HCT116 (cell line): ENCODE results near the gene TLCD2. TPM values are rescaled to one million over a fixed set of nuclear protein-coding genes. Genes with fewer than 3 reads are reported as not detected.

Experiments used
- ATAC-seq: fragments of 200-7000 bp; cut with Tn5 transposase; 2 replicates; pipeline ENCODE4 v1.9.1; 2020; ENCODE audit warnings: mild to moderate bottlenecking, moderate library complexity
- BruUV-seq: library from RNA; stranded (reverse); fragments of 400-500 nt; replicated peaks from 2 replicates; lab custom pipeline; 2021; lab: Mats Ljungman, UMichigan
- CTCF ChIA-PET: fragments of 300-600 bp; sonication (Branson Sonifier 250); formaldehyde crosslinking; loops from one replicate; lab custom pipeline; 2021; ENCODE audit warnings: antibody characterized with exemption; lab: Charles Lee
- POLR2A ChIA-PET: fragments of 300-600, 350-600 bp; sonication (Branson Sonifier 250); formaldehyde crosslinking; loops from one replicate; lab custom pipeline; 2021; ENCODE audit warnings: antibody characterized with exemption; lab: Charles Lee
- RAD21 ChIA-PET, 2 experiments: fragments of 300-600 bp; sonication (Branson Sonifier 250); formaldehyde crosslinking; loops; one replicate each; lab custom pipeline; 2023; ENCODE audit warnings: low total read pairs in 2 of 2; ENCODE audit not compliant: uncharacterized antibody in 2 of 2, unreplicated experiment in 2 of 2, low non-redundant PET in 1 of 2; lab: Charles Lee
- DNase-seq: peaks from one replicate; pipeline ENCODE4 v3.0.0-alpha.2; 2010; ENCODE audit warnings: low read depth, low spot score
- H2AFZ ChIP-seq: fragments of 200-600 bp; shearing (Covaris generic), sonication (generic); 2 replicates; pipeline ENCODE4 v1.6.1; 2017; ENCODE audit warnings: low read depth, mixed run types, mixed read lengths, antibody characterized with exemption, low read length; ENCODE audit not compliant: poor library complexity, severe bottlenecking
- H3K27ac ChIP-seq: 2 replicates; pipeline ENCODE4 v1.5.1; 2012; ENCODE audit warnings: low read depth, low read length
- H3K27me3 ChIP-seq: fragments of 200-600 bp; sonication (generic); 2 replicates; pipeline ENCODE4 v1.6.1; 2016; ENCODE audit warnings: mixed run types, low read length, mixed read lengths; ENCODE audit not compliant: insufficient read depth
- H3K36me3 ChIP-seq, 2 experiments: fragments of 200-500 bp in 1 of 2; fragments of 200-600 bp in 1 of 2; sonication (Bioruptor generic) in 1 of 2; sonication (generic) in 1 of 2; 2 replicates each; pipeline versions ENCODE4 v1.5.1 to v1.6.1; 2014 to 2016; ENCODE audit warnings: low read length in 2 of 2, inconsistent platforms in 1 of 2, mixed read lengths in 1 of 2, mixed run types in 1 of 2; ENCODE audit not compliant: insufficient read depth in 2 of 2, control insufficient read depth in 1 of 2
- H3K4me1 ChIP-seq, 2 experiments: fragments of 200-600 bp in 1 of 2; sonication (generic) in 1 of 2; 2 replicates each; pipeline versions ENCODE4 v1.5.1 to v1.6.1; 2012 to 2017; ENCODE audit warnings: low read length in 2 of 2, inconsistent platforms in 1 of 2, mild to moderate bottlenecking in 1 of 2, mixed read lengths in 1 of 2, mixed run types in 1 of 2, moderate library complexity in 1 of 2; ENCODE audit not compliant: insufficient read depth in 2 of 2, control insufficient read depth in 1 of 2
- H3K4me2 ChIP-seq: fragments of 200-600 bp; sonication (generic); 2 replicates; pipeline ENCODE4 v1.6.1; 2017; ENCODE audit warnings: mixed run types, low read length, mixed read lengths
- H3K4me3 ChIP-seq, 2 experiments: fragments of 200-600 bp in 1 of 2; sonication (generic) in 1 of 2; replicated peaks in 1 of 2; 2 replicates each; pipeline ENCODE4 v1.5.1; 2011 to 2016; ENCODE audit warnings: low read length in 2 of 2, control low read depth in 1 of 2, low read depth in 1 of 2, mild to moderate bottlenecking in 1 of 2, mixed read lengths in 1 of 2, mixed run types in 1 of 2
- H3K79me2 ChIP-seq: fragments of 200-600 bp; sonication (generic); 2 replicates; pipeline ENCODE4 v1.6.1; 2017; ENCODE audit warnings: mild to moderate bottlenecking, mixed run types, low read length, moderate library complexity, mixed read lengths; ENCODE audit not compliant: insufficient read depth
- H3K9ac ChIP-seq: fragments of 200-600 bp; sonication (generic); 2 replicates; pipeline ENCODE4 v1.6.1; 2016; ENCODE audit warnings: low read length, mixed read lengths
- H3K9me2 ChIP-seq: fragments of 200-600 bp; sonication (generic), shearing (Covaris generic); 2 replicates; pipeline ENCODE4 v1.6.1; 2017; ENCODE audit warnings: mixed run types, mild to moderate bottlenecking, moderate library complexity; ENCODE audit not compliant: insufficient read depth
- H3K9me3 ChIP-seq, 2 experiments: fragments of 200-500 bp in 1 of 2; fragments of 200-600 bp in 1 of 2; sonication (Bioruptor generic) in 1 of 2; sonication (generic) in 1 of 2; 2 replicates each; pipeline ENCODE4 v1.6.1; 2014 to 2017; ENCODE audit warnings: low read length in 2 of 2, mixed read lengths in 2 of 2, inconsistent platforms in 1 of 2, low read depth in 1 of 2, mild to moderate bottlenecking in 1 of 2, mixed run types in 1 of 2, moderate library complexity in 1 of 2; ENCODE audit not compliant: control insufficient read depth in 1 of 2, insufficient read depth in 1 of 2
- H4K20me1 ChIP-seq: fragments of 200-600 bp; sonication (generic), shearing (Covaris generic); 2 replicates; pipeline ENCODE4 v1.6.1; 2017; ENCODE audit warnings: mixed run types, mild to moderate bottlenecking, moderate library complexity; ENCODE audit not compliant: insufficient read depth
- CBX3 ChIP-seq: IDR thresholded peaks from 2 replicates; pipeline ENCODE4 v1.6.1; 2012; ENCODE audit warnings: low read depth
- CEBPB ChIP-seq: IDR thresholded peaks from 2 replicates; pipeline ENCODE4 v1.6.1; 2012; ENCODE audit warnings: low read depth
- ELF1 ChIP-seq: IDR thresholded peaks from 2 replicates; pipeline ENCODE4 v1.6.1; 2012; ENCODE audit warnings: low read depth, borderline replicate concordance
- EZH2 ChIP-seq: fragments of 200-600 bp; sonication (generic); IDR thresholded peaks from 2 replicates; pipeline ENCODE4 v1.6.1; 2017; ENCODE audit warnings: antibody characterized with exemption, mixed run types
- FOSL1 ChIP-seq: IDR thresholded peaks from 2 replicates; pipeline ENCODE4 v1.6.1; 2012; ENCODE audit warnings: low read depth
- JUND ChIP-seq: IDR thresholded peaks from 2 replicates; pipeline ENCODE4 v1.6.1; 2012
- POLR2A ChIP-seq: IDR thresholded peaks from 2 replicates; pipeline ENCODE4 v1.7.0; 2011; ENCODE audit warnings: borderline replicate concordance; ENCODE audit not compliant: insufficient read depth, insufficient read length; ENCODE audit errors: extremely low read depth
- RAD21 ChIP-seq: IDR thresholded peaks from 2 replicates; pipeline ENCODE4 v1.6.1; 2012; ENCODE audit warnings: low read depth, mild to moderate bottlenecking
- SIN3A ChIP-seq: IDR thresholded peaks from 2 replicates; pipeline ENCODE4 v1.6.1; 2012; ENCODE audit warnings: low read depth
- TCF7L2 ChIP-seq: IDR thresholded peaks from 2 replicates; pipeline ENCODE4 v1.7.0; 2011; ENCODE audit warnings: borderline replicate concordance, inconsistent platforms; ENCODE audit not compliant: insufficient read depth, insufficient read length; ENCODE audit errors: extremely low read depth
- YY1 ChIP-seq: IDR thresholded peaks from 2 replicates; pipeline ENCODE4 v1.6.1; 2011; ENCODE audit warnings: low read length, low read depth, moderate library complexity, mild to moderate bottlenecking; ENCODE audit not compliant: insufficient replicate concordance; ENCODE audit errors: extremely low read depth
- intact Hi-C: fragments of 100-400 bp; cut with micrococcal nuclease; formaldehyde crosslinking; loops from 2 replicates; pipeline ENCODE4 v1.10.0; 2022
- total RNA-seq: library from RNA; stranded (reverse); gene quantifications from one replicate; pipeline ENCODE4 v1.2.1, GENCODE V29; 2021; ENCODE audit not compliant: unreplicated experiment
- TF ChIP-seq, protein P1 (sequence below), 3 experiments: fragments of 200-600 bp in 1 of 3; sonication (generic) in 1 of 3; IDR thresholded peaks in 2 of 3; conservative IDR thresholded peaks in 1 of 3; 2 replicates each; pipeline ENCODE4 v1.5.1; 2012 to 2017; ENCODE audit warnings: low read depth in 2 of 3, low read length in 2 of 3, antibody characterized with exemption in 1 of 3, borderline replicate concordance in 1 of 3, control low read depth in 1 of 3, mild to moderate bottlenecking in 1 of 3, mixed read lengths in 1 of 3, mixed run types in 1 of 3, moderate library complexity in 1 of 3; ENCODE audit not compliant: insufficient read depth in 1 of 3
- TF ChIP-seq, protein P2 (sequence below): IDR thresholded peaks from 2 replicates; pipeline ENCODE4 v1.6.1; 2012
- TF ChIP-seq, protein P3 (sequence below): IDR thresholded peaks from 2 replicates; pipeline ENCODE4 v1.6.1; 2012
- TF ChIP-seq, protein P4 (sequence below): IDR thresholded peaks from 2 replicates; pipeline ENCODE4 v1.6.1; 2012; ENCODE audit warnings: low read depth

The TLCD2 gene
- total RNA-seq, 1 experiment from 2014 or later, result 1.8 TPM

DNA sequence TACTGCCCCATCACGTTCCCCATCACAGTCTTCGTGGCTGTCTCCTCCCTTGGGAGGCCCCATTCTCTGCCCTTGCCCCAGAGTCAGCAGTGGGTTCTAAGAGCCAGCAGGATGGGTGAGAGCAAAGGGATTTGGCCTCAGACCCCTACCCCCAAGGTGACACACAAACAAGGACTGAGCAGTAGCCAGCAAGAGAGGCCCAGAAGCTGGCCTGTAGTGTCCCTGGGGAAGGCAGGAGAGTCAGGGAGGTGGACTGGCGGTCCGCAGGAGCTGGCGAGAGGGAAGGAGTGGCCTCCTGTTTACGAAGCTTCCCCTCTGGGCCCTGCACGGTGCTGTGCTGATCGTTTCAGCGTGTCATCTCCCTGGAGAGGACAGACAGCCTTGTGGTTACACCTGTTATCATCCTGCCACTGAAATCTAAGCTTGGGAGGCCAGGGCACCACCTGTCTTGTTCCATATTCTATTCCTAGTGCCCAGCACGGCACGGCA, 22.7 kb upstream of the TLCD2 start:
- Histone ChIP-seq H3K36me3 (no peaks in the 10 kb centered on the region), H3K4me3 (no peak overlapping the region), H2AFZ (no peak overlapping the region), H3K27me3 (no peaks in the 10 kb centered on the region), H3K9me3 (no peaks in the 10 kb centered on the region), H4K20me1 (no peaks in the 10 kb centered on the region), H3K79me2 (no peaks in the 10 kb centered on the region), H3K27ac (no peak overlapping the region), H3K4me2 (no peak overlapping the region), H3K9ac (no peak overlapping the region), H3K4me1 (peaks cover 0 to 11% of the 10 kb centered on the region in 2 experiments; a peak in 2 of 4 replicates), H3K9me2 (no peaks in the 10 kb centered on the region)
- ATAC-seq (no peak), DNase-seq (no peak)
- RAD21 ChIA-PET, result no interaction called here
- TF ChIP-seq JUND, result no peak
- POLR2A ChIA-PET, result no interaction called here
- intact Hi-C loops, result no loop called here
- no TSS peak for BruUV-seq
- CTCF ChIA-PET, result no interaction called here

DNA sequence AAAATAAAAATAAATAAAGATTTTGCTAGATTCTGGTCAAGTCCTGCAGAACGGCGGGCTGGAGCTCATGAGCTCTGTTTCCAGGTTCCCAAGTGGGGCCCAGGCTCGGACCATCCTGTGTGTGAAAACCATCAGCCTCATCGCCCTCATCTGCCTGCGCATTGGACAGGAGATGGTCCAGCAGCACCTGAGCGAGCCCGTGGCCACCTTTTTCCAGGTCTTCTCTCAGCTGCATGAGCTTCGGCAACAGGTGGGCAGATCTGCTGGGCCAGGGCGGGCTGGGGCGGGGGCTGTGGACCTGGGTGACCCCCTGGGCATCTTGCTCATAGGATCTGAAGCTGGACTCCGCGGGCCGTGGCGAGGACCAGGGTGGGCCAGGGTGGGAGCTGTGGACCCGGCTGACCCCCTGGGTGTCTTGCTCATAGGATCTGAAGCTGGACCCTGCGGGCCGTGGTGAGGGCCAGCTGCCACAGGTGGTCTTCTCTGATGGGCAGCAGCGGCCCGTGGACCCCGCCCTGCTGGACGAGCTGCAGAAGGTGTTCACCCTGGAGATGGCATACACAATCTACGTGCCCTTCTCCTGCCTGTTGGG, 22.2 kb upstream of the TLCD2 start:
- Histone ChIP-seq H3K4me3 (no peak overlapping the region), H4K20me1 (no peaks in the 10 kb centered on the region), H3K9me2 (no peaks in the 10 kb centered on the region), H3K79me2 (no peaks in the 10 kb centered on the region; the same call in 1 of the 2 replicates), H3K4me1 (peaks cover 0 to 11% of the 10 kb centered on the region in 2 experiments; a peak in 2 of 4 replicates), H2AFZ (no peak overlapping the region), H3K27ac (no peak overlapping the region), H3K27me3 (no peaks in the 10 kb centered on the region), H3K9ac (no peak overlapping the region), H3K36me3 (no peaks in the 10 kb centered on the region), H3K4me2 (no peak overlapping the region), H3K9me3 (no peaks in the 10 kb centered on the region)
- RAD21 ChIA-PET, result no interaction called here
- no peak for ATAC-seq
- intact Hi-C loops, result no loop called here
- POLR2A ChIA-PET, result no interaction called here
- CTCF ChIA-PET, result no interaction called here
- no TSS peak for BruUV-seq
- DNase-seq, result no peak
- TF ChIP-seq POLR2A (no peak), JUND (no peak), ELF1 (no peak), SIN3A (no peak), CBX3 (no peak), YY1 (no peak), EZH2 (no peak), FOSL1 (no peak), CEBPB (no peak), TCF7L2 (no peak), RAD21 (no peak)
- TF ChIP-seq, protein P1, sequence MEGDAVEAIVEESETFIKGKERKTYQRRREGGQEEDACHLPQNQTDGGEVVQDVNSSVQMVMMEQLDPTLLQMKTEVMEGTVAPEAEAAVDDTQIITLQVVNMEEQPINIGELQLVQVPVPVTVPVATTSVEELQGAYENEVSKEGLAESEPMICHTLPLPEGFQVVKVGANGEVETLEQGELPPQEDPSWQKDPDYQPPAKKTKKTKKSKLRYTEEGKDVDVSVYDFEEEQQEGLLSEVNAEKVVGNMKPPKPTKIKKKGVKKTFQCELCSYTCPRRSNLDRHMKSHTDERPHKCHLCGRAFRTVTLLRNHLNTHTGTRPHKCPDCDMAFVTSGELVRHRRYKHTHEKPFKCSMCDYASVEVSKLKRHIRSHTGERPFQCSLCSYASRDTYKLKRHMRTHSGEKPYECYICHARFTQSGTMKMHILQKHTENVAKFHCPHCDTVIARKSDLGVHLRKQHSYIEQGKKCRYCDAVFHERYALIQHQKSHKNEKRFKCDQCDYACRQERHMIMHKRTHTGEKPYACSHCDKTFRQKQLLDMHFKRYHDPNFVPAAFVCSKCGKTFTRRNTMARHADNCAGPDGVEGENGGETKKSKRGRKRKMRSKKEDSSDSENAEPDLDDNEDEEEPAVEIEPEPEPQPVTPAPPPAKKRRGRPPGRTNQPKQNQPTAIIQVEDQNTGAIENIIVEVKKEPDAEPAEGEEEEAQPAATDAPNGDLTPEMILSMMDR (IDR thresholded peaks at IDR 0.05 in 2 of 3, conservative IDR thresholded peaks at IDR 0.05 in 1 of 3; ENCODE audit: borderline replicate concordance in 1 of 3, insufficient read depth in 1 of 3, low read depth in 2 of 3, low read length in 2 of 3), result no peak
- TF ChIP-seq, protein P2, sequence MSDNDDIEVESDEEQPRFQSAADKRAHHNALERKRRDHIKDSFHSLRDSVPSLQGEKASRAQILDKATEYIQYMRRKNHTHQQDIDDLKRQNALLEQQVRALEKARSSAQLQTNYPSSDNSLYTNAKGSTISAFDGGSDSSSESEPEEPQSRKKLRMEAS, result no peak
- TF ChIP-seq, protein P3, sequence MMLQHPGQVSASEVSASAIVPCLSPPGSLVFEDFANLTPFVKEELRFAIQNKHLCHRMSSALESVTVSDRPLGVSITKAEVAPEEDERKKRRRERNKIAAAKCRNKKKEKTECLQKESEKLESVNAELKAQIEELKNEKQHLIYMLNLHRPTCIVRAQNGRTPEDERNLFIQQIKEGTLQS, result no peak
- TF ChIP-seq, protein P4, sequence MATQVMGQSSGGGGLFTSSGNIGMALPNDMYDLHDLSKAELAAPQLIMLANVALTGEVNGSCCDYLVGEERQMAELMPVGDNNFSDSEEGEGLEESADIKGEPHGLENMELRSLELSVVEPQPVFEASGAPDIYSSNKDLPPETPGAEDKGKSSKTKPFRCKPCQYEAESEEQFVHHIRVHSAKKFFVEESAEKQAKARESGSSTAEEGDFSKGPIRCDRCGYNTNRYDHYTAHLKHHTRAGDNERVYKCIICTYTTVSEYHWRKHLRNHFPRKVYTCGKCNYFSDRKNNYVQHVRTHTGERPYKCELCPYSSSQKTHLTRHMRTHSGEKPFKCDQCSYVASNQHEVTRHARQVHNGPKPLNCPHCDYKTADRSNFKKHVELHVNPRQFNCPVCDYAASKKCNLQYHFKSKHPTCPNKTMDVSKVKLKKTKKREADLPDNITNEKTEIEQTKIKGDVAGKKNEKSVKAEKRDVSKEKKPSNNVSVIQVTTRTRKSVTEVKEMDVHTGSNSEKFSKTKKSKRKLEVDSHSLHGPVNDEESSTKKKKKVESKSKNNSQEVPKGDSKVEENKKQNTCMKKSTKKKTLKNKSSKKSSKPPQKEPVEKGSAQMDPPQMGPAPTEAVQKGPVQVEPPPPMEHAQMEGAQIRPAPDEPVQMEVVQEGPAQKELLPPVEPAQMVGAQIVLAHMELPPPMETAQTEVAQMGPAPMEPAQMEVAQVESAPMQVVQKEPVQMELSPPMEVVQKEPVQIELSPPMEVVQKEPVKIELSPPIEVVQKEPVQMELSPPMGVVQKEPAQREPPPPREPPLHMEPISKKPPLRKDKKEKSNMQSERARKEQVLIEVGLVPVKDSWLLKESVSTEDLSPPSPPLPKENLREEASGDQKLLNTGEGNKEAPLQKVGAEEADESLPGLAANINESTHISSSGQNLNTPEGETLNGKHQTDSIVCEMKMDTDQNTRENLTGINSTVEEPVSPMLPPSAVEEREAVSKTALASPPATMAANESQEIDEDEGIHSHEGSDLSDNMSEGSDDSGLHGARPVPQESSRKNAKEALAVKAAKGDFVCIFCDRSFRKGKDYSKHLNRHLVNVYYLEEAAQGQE, result no peak
